Psoas muscle (tissue), 8 donors: ENCODE results near the gene KIF3A. TPM values are rescaled to one million over a fixed set of nuclear protein-coding genes. Genes with fewer than 3 reads are reported as not detected.
"Not testable (repeated sequence)": the region's sequence is repeated elsewhere in the genome, so short reads cannot be mapped to it uniquely, and the experiment has no call there.

ENCODE experiments used
- ATAC-seq, 4 donors: fragments of 200-7000 bp; cut with Tn5 transposase; one replicate each; pipeline ENCODE4 v1.9.1; 2020; ENCODE audit warnings: moderate library complexity in 3 of 4, mild to moderate bottlenecking in 2 of 4
- DNase-seq, 2 donors: peaks; one replicate each; pipeline ENCODE4 v3.0.0-alpha.2; 2020
- H3K27ac ChIP-seq: fragments of 200-600 bp; one replicate; pipeline ENCODE4 v1.8.0; 2022
- H3K27me3 ChIP-seq, 3 donors: fragments of 200-600 bp in 1 of 3; one replicate each; pipeline versions ENCODE4 v1.6.1 to v1.8.0; 2013 to 2022; ENCODE audit warnings: low read length in 2 of 3, mild to moderate bottlenecking in 2 of 3, moderate library complexity in 1 of 3; ENCODE audit not compliant: insufficient read depth in 3 of 3
- H3K36me3 ChIP-seq, 2 donors: fragments of 200-600 bp in 1 of 2; one replicate each; pipeline versions ENCODE4 v1.6.1 to v1.8.0; 2013 to 2022; ENCODE audit warnings: low read depth in 1 of 2, mild to moderate bottlenecking in 1 of 2, moderate library complexity in 1 of 2; ENCODE audit not compliant: insufficient read depth in 1 of 2
- H3K4me1 ChIP-seq: fragments of 200-600 bp; one replicate; pipeline ENCODE4 v1.8.0; 2022
- H3K4me3 ChIP-seq: fragments of 200-600 bp; one replicate; pipeline ENCODE4 v1.8.0; 2022; ENCODE audit warnings: mild to moderate bottlenecking
- H3K9me3 ChIP-seq: fragments of 200-600 bp; one replicate; pipeline ENCODE4 v1.8.0; 2022
- CTCF ChIP-seq: fragments of 200-600 bp; IDR thresholded peaks from one replicate; pipeline ENCODE4 v1.8.0; 2022; ENCODE audit warnings: antibody characterized with exemption
- WGBS, 3 donors: extraction: QIAGEN DNeasy Blood & Tissue Kit; methylation state at CpG; one replicate each; pipeline versions ENCODE4 v1.1.6 to v1.1.7; 2013; 5-methylcytosine and 5-hydroxymethylcytosine counted together
- intact Hi-C, 2 donors: fragments of 100-400 bp; cut with DNase I; formaldehyde crosslinking; loops; one replicate each; pipeline versions ENCODE4 v1.11.0 to v1.14.2; 2022
- polyA plus RNA-seq, 3 donors: library from polyadenylated mRNA; stranded (reverse); fragments of 200-250 nt; gene quantifications; one replicate each; pipeline ENCODE4 v1.2.3, GENCODE V29; 2013
- total RNA-seq, 4 donors: library from RNA; stranded (reverse); fragmentation: NEBNext Ultra II Directional in 2 of 4; extraction: Animal tissue kit (Norgen Biotek cat#: 25700) in 2 of 4; gene quantifications; one replicate each; pipeline versions ENCODE4 v1.2.1 to v1.2.4, GENCODE V29; 2021 to 2023
- donor health status: healthy with polysubstance abuse.
- donor health status: DM: no; HTN: no; CAD: no; lungs with moderate emphysema.
- donor health status: Bipolar disorder and iron deficiency.
- donor health status: healthy.
- donor health status: DM: yes; HTN: yes; CAD: no.
- donor health status: DM: no; HTN: no; CAD: no.
- donor health status: DM: no; HTN: no; CAD: no.
- donor health status: DM: yes; HTN: yes; CAD: no.

Gene KIF3A
- total and polyA plus RNA-seq, 7 donors = 2.5 to 8.0 (median 4.3) TPM

GRCh38 chr5:132714456-132715307 lies 22.7 kb downstream of the KIF3A start:
- intact Hi-C loops = no loop called here
- no peaks in the 10 kb centered on the region for H3K4me1 ChIP-seq
- H3K36me3 ChIP-seq = peaks cover 0 to 6% of the 10 kb centered on the region in 2 donors
- H3K27ac ChIP-seq = no peak overlapping the region
- no peaks in the 10 kb centered on the region for H3K27me3 ChIP-seq
- 71 to 77% (median 73%) methylated on average over 11 of the region's 11 CpGs for WGBS, 3 donors
- peak; percentile 30 for TF ChIP-seq CTCF
- H3K9me3 ChIP-seq = no peaks in the 10 kb centered on the region
- H3K4me3 ChIP-seq = no peak overlapping the region
- ATAC-seq (no peak), DNase-seq (no peak)

- TF ChIP-seq CTCF = no peak
- Histone ChIP-seq H3K27me3 (no peaks in the 10 kb centered on the region), H3K4me3 (no peak overlapping the region), H3K4me1 (no peaks in the 10 kb centered on the region), H3K36me3 (peaks cover 0 to 9% of the 10 kb centered on the region in 2 donors), H3K27ac (no peak overlapping the region), H3K9me3 (no peaks in the 10 kb centered on the region)
- DNase-seq (no peak), ATAC-seq (no peak)
- intact Hi-C loops = no loop called here
Observed at GRCh38 chr5:132708645-132709044, 28.7 kb downstream of the KIF3A start.

GRCh38 chr5:132704875-132705274 lies 32.5 kb downstream of the KIF3A start:
- WGBS, 3 donors = 96 to 98% (median 98%) methylated on average over 1 of the region's 1 CpG
- Histone ChIP-seq H3K27ac (no peak overlapping the region), H3K9me3 (no peaks in the 10 kb centered on the region), H3K4me1 (no peaks in the 10 kb centered on the region), H3K27me3 (no peaks in the 10 kb centered on the region), H3K4me3 (no peak overlapping the region), H3K36me3 (peaks cover 0 to 40% of the 10 kb centered on the region in 2 donors)
- TF ChIP-seq CTCF = no peak
- DNase-seq (no peak), ATAC-seq (no peak)
- intact Hi-C loops = no loop called here

GRCh38 chr5:132695956-132696355 lies 41.4 kb downstream of the KIF3A start:
- no peak overlapping the region for H3K4me3 ChIP-seq
- ATAC-seq (no peak), DNase-seq (no peak)
- H3K27me3 ChIP-seq = no peaks in the 10 kb centered on the region
- H3K27ac ChIP-seq = no peak overlapping the region
- peaks cover 0 to 38% of the 10 kb centered on the region in 2 donors for H3K36me3 ChIP-seq
- no peaks in the 10 kb centered on the region for H3K4me1 ChIP-seq
- 94 to 97% (median 96%) methylated on average over 4 of the region's 4 CpGs for WGBS, 3 donors
- TF ChIP-seq CTCF = no peak
- intact Hi-C loops = no loop called here
- no peaks in the 10 kb centered on the region for H3K9me3 ChIP-seq

- intact Hi-C loops = no loop called here
- no peaks in the 10 kb centered on the region for H3K4me1 ChIP-seq
- H3K4me3 ChIP-seq = no peak overlapping the region
- TF ChIP-seq CTCF = no peak
- H3K9me3 ChIP-seq = no peaks in the 10 kb centered on the region
- H3K27ac ChIP-seq = no peak overlapping the region
- no peaks in the 10 kb centered on the region for H3K27me3 ChIP-seq
- DNase-seq = no peak
- H3K36me3 ChIP-seq = peaks cover 0 to 8% of the 10 kb centered on the region in 2 donors
- ATAC-seq = no peak
Observed at GRCh38 chr5:132692632-132692967, 44.7 kb downstream of the KIF3A start.

- H3K27ac ChIP-seq, H3K4me3 ChIP-seq, DNase-seq, H3K9me3 ChIP-seq, intact Hi-C loops, H3K36me3 ChIP-seq, ATAC-seq, H3K4me1 ChIP-seq, H3K27me3 ChIP-seq: not testable (repeated sequence)
- 76 to 97% (median 78%) methylated on average over 5 of the region's 5 CpGs for WGBS, 3 donors
Observed at GRCh38 chr5:132691755-132692631, 45.4 kb downstream of the KIF3A start.
